NT2/D1 (cell line): ENCODE results near the gene MRPS10.
"Not testable (repeated sequence)": the region's sequence is repeated elsewhere in the genome, so short reads cannot be mapped to it uniquely, and the experiment has no call there.

Experiments used
- SUZ12 ChIP-seq: IDR thresholded peaks from 2 replicates; pipeline ENCODE4 v1.6.1; 2011; ENCODE audit not compliant: insufficient read length, insufficient read depth; ENCODE audit errors: extremely low read depth
- YY1 ChIP-seq: IDR thresholded peaks from 2 replicates; pipeline ENCODE4 v1.6.1; 2011; ENCODE audit not compliant: insufficient read length, insufficient read depth
- ZNF274 ChIP-seq: IDR thresholded peaks from 2 replicates; pipeline ENCODE4 v1.6.1; 2011; ENCODE audit warnings: mild to moderate bottlenecking, low read depth, low read length

- TF ChIP-seq ZNF274, YY1, SUZ12: not testable (repeated sequence)
These were observed 47.9 kb downstream of the MRPS10 start for GRCh38 chr6:42169780-42170179.
